ENCODE measurements around the gene LCN2.

LCN2 gene

DNA sequence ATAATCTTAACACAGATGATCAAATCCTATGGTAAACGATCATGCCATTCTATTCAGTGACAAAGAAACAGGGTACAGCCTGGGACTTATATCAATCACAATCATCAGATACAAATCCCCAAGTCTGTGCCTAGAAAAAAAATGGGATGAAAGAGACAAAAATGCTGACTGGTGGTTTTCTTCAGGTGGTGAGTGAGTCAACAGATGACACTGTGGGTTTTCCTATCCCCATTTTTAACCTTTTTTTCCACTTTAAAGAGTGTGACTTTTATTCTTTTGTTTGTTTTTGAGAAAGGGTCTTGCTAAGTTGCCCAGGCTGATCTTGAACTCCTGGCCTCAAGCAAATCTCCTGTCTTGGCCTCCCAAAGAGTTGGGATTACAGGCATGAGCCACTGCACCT is 39.0 kb downstream of the LCN2 start:
- no peak overlapping the region for H3K4me3 ChIP-seq
- peaks cover 9% of the 10 kb centered on the region for H3K4me1 ChIP-seq
- no peaks in the 10 kb centered on the region for H3K9me3 ChIP-seq
- H3K27me3 ChIP-seq (ENCODE audit: low read depth), result no peaks in the 10 kb centered on the region
- no peak for DNase-seq (ENCODE audit: low spot score in 2 of 2)
- in situ Hi-C loops (cut with MboI; ENCODE audit: low sequenced_read_pairs), result no loop called here
- peaks cover 47% of the 10 kb centered on the region for H3K36me3 ChIP-seq (replicated peaks)

DNA sequence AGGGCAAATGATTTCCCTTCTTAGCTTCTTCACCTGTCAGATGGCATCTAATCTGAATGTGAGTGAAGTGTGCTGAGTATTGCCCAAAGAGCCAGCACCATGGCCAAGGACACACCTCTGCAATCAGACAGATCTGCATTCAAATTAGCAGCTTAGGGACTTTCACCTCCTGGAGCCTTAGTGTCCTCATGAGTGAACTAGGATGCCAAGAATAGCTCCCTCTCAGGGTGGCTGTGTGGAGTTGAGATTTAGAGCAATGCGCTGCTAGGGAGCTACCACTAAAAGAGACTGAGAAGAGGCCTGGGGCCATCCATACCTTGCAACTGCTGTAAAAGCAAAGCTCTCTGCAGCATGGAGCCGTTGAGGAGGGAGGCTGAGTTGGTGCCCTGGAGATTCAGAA is 40.8 kb downstream of the LCN2 start:
- no peaks in the 10 kb centered on the region for H3K9me3 ChIP-seq
- peaks cover 9% of the 10 kb centered on the region for H3K4me1 ChIP-seq
- in situ Hi-C loops (cut with MboI; ENCODE audit: low sequenced_read_pairs), result no loop called here
- peak overlapping the region; percentile 75 for H3K4me3 ChIP-seq
- no peak for DNase-seq (ENCODE audit: low spot score in 2 of 2)
- peaks cover 36% of the 10 kb centered on the region for H3K36me3 ChIP-seq (replicated peaks)
- no peaks in the 10 kb centered on the region for H3K27me3 ChIP-seq (ENCODE audit: low read depth)

DNA sequence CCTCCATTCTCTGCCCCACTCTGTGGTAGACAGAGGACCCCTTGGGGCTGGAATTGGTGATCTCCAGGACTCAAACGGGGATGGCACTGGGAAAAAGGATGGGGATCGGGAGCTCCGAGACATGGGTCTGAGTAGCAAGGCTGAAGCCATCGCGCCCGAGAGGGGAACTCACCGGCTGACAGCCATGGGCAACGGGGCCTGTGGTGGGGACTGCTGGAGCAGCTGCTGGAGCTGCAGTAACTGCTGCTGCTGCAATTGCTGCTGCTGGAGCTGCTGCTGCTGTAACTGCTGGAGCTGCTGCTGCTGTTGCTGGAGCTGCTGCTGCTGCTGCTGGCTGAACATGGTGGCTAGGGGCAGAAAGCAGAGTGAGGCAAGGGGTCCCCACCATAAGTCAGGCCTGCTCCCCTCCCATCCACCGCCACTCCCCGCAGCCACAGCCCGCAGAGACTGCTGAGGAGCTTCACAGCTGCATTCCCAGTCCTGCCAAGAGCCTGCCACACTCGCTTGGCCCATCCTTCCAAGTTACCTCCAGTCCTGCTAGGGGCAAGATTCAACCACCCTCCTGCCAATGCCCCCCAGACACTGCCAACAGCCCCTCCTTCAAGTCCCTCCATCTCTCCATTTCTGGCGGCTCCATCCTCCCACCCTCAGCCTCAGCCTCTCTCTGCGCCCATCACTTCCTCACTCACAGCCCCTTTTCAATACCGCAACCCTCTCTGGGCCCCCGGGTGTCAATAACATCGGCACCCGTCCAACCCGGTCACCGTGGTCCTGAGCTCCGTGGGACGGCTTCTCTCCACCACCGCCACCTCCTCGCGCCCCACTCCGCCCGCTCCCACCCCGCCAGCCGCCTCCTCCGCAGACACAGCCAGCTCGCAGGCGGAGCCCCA is 41.5 kb downstream of the LCN2 start:
- DNase-seq (ENCODE audit: low spot score in 2 of 2), result peak in 1 of 2 experiments; percentile 26
- peaks cover 9% of the 10 kb centered on the region for H3K4me1 ChIP-seq
- in situ Hi-C loops (cut with MboI; ENCODE audit: low sequenced_read_pairs), result no loop called here

DNA sequence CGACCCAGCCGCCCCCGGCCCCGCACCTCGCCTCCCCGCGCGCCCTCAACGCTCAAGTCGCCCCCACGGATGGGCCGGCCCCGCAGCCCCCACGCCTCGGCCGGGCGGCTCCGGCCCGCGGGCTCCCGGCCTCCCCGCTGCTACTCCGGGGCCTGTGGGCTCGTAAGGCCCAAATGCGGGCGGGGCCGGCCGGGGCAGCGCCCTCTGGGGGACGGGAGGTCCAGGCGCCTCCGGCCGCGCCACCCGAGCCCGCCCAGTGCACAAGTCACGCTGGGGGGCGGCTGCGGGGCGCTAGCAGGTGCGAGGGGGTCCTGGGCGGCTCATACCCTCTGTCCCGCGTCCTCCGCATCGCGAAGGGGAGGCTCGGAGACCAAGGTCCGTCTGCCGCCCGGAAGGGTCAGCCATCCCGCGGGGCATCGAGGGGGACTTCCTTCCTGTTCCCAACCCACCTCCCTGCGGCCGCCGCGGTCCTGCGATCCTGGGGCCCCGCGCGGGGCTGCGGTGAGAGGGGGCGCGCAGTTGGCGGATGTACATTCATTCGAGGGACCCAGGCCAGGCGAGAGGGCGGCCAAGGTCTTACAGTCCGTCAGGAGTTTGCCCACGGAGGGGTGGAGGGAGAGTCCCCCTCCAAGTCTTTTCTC is 42.3 kb downstream of the LCN2 start, which contains the start of gene CIZ1:
CIZ1 (minus strand) TSS at position 167 of the 641 bp plus-strand sequence. CDS start 715 bp downstream, outside the sequence.
- peak; percentile 43 to 83 for DNase-seq (ENCODE audit: low spot score in 2 of 2)
- in situ Hi-C loops (cut with MboI; ENCODE audit: low sequenced_read_pairs), result no loop called here

More for the DNA sequence above, 41.5 kb downstream of the LCN2 start:
- H3K36me3 ChIP-seq (replicated peaks), result peaks cover 30% of the 10 kb centered on the region
- H3K27me3 ChIP-seq (ENCODE audit: low read depth), result no peaks in the 10 kb centered on the region
- H3K9me3 ChIP-seq, result no peaks in the 10 kb centered on the region
- H3K4me3 ChIP-seq, result peak overlapping the region; percentile 75

DNA sequence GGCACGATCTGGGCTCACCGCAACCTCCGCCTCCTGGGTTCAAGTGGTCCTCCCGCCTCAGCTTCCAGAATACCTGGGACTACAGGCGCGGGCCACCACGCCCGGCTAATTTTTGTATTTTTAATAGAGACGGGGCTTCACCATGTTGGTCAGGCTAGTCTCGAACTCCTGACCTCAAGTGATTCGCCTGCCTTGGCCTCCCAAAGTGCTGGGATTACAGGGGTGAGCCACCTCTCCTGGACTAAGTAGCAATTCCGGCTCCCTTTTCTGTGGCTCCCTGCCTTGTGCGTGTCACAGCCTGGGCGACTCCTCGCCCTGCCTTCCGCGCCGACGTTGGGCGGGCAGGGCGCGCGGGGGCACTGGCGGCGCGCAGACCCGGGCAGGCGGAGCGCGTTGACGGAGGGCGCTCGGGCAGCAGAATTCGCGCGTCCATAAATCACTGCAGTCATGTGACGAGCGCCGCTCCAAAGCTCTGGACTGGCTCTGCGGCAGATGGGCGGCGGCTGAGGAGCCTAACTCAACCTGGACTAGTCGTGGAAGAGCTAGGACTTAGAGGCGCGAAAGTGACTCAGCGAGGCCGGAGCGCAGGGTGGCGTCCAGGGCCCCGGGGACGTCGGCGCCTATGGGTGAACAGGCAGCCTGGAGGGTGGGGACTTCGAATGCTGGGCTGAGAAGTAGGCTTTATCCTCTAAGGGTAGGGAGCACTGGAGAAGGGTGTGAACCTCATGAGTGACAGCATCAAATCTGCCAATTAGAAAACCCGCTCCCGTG is 43.5 kb downstream of the LCN2 start:
- H3K27me3 ChIP-seq (ENCODE audit: low read depth), result no peaks in the 10 kb centered on the region
- H3K36me3 ChIP-seq (replicated peaks), result peaks cover 22% of the 10 kb centered on the region
- H3K9me3 ChIP-seq, result no peaks in the 10 kb centered on the region
- H3K4me1 ChIP-seq, result peaks cover 9% of the 10 kb centered on the region
- in situ Hi-C loops (cut with MboI; ENCODE audit: low sequenced_read_pairs), result no loop called here
- no peak overlapping the region; the same call in 1 of the 2 replicates for H3K4me3 ChIP-seq
- no peak for DNase-seq (ENCODE audit: low spot score in 2 of 2)

More for the DNA sequence above, 42.3 kb downstream of the LCN2 start, which contains the start of gene CIZ1:
- Histone ChIP-seq H3K9me3 (no peaks in the 10 kb centered on the region), H3K36me3 (replicated peaks) (peaks cover 29% of the 10 kb centered on the region), H3K4me3 (peak within 1 kb of the TSS; percentile 75), H3K27me3 (ENCODE audit: low read depth) (no peaks in the 10 kb centered on the region), H3K4me1 (peaks cover 9% of the 10 kb centered on the region)

DNA sequence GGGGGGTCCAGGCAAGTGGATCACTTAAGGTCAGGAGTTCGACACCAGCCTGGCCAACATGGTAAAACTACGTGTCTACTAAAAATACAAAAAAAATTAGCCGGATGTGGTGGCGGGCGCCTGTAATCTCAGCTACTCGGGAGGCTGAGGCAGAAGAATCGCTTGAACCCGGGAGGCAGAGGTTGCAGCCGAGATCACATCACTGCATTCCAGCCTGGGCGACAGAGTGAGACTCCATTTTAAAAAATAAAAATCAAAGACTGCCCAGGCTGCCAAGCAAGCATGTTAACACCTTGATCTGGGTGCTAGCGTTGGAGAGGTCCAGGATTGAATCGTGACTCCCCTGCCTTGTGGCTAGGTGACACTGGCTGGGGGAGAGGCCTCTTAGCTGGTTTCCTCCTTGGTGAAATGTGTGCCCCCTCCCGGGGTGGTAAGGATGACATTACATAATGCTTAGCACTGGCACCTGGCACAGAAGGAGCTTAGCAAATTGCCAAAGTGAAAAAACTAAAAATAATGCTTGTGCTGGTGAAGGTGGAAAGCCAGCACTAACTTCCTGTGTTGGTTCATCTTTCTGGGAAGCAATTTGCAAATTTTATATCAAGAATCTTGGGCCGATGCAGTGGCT is 44.3 kb downstream of the LCN2 start:
- DNase-seq (ENCODE audit: low spot score in 2 of 2), result no peak
- in situ Hi-C loops (cut with MboI; ENCODE audit: low sequenced_read_pairs), result no loop called here

DNA sequence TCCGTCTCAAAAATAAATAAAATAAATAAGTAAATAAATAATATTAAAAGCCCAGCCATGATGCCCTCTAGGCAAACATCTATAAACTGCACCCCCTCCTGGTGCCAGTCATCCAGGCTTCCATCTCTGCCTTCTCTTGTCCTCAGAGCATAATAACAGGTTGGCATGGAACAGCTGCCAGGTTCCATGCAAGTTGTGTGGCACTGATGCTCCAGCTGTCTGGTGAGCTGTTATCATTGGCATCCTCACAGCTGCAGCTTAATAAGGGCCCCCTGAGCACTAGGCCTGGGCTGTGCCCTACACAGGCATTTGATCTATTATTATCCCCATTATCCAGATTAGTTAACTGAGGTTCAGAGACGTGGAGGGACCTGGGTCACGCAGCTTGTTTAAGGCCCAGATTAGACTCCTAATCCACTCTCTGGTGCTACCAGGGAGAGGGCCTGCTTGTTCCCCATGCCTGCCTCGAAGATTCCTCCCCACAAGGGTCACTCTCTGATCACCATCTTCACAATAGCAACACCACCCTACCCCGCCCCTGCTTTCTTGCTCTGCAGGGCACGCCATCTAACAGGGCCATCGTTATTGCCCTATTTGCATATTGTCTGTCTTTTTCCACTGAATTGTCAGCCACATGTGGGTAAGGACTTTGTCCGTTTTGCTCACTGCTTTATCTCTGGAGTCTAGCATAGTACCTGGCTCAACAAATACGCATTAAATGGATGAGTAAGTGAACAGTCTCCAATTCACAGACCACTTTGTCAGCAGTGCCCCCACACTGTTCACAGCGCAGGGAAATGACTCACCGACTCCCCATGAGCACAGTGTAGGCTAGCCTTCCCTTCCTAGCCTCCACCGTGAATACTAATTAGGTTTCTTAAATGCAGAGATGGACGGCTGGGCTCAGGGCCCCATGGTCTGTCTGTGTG is 52.5 kb downstream of the LCN2 start:
- Histone ChIP-seq H3K9me3 (no peaks in the 10 kb centered on the region), H3K27me3 (ENCODE audit: low read depth) (no peaks in the 10 kb centered on the region), H3K36me3 (replicated peaks) (0 out of 2 replicates have a peak, but pooled peaks cover 2% of the 10 kb centered on the region), H3K4me1 (peaks cover 5% of the 10 kb centered on the region; the same call in 1 of the 2 replicates), H3K4me3 (no peak overlapping the region)
- DNase-seq (ENCODE audit: low spot score in 2 of 2), result no peak
- in situ Hi-C loops (cut with MboI; ENCODE audit: low sequenced_read_pairs), result no loop called here

More for the DNA sequence above, 44.3 kb downstream of the LCN2 start:
- Histone ChIP-seq H3K36me3 (replicated peaks) (peaks cover 16% of the 10 kb centered on the region), H3K4me1 (peaks cover 9% of the 10 kb centered on the region), H3K4me3 (no peak overlapping the region), H3K9me3 (no peaks in the 10 kb centered on the region), H3K27me3 (ENCODE audit: low read depth) (no peaks in the 10 kb centered on the region)

DNA sequence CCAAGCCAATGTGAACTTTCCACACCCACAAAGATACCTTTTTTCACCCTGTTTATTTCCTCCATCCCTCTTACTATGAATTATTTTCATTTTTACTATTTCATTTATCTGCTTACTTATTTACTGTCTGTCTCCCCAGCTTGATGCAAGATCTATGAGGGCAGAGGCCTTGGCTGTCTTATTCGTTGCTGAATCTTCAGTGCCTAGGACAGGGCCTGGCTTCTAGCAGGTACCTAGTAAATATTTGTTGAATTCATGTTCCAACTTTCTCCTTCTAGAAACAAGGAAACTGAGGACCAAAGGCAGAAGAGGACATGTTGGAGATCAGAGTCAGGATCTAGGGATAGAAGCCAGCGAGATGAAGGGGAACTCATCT is 53.4 kb downstream of the LCN2 start:
- in situ Hi-C loops (cut with MboI; ENCODE audit: low sequenced_read_pairs), result no loop called here
- 0 out of 2 replicates have a peak, but pooled peaks cover 2% of the 10 kb centered on the region for H3K36me3 ChIP-seq (replicated peaks)
- no peaks in the 10 kb centered on the region for H3K27me3 ChIP-seq (ENCODE audit: low read depth)
- H3K9me3 ChIP-seq, result no peaks in the 10 kb centered on the region
- peak overlapping the region; percentile 68 for H3K4me3 ChIP-seq
- no peak for DNase-seq (ENCODE audit: low spot score in 2 of 2)
- peaks cover 5% of the 10 kb centered on the region; the same call in 1 of the 2 replicates for H3K4me1 ChIP-seq
